Measurements from ENCODE around the gene HLX. TPM values are rescaled to one million over a fixed set of nuclear protein-coding genes. Genes with fewer than 3 reads are reported as not detected.

The HLX gene
- total and polyA plus RNA-seq, 2 of the 13 experiments (the other 11 are each of a cell fraction or from before 2014, with no cell fraction given) = 0.30 to 0.35 TPM

DNA sequence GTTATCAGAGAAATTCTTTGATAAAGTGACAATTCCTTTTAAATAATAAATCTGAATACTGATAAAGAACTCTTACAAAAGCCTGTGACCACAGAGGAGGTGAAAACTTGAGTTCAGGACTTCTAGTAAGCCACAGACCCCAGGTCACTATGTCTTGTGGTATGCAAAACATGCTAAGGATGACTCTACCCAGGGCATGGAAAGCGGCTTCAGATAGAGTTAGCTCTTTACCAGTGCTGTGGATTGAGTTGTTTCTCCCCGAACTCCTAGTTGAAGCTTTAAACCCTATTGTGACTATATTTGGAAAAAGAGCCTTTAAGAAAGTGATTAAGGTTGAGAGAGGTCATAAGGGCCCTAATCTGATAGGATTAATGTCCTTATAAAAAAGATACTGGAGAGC, 42.3 kb downstream of the HLX start:
- ChIA-PET POLR2A (no interaction called here), CTCF (ENCODE audit: low intra/inter-chr PET ratio, low total read pairs) (no interaction called here)
- H3K27ac ChIP-seq (ENCODE audit: extremely low read length, insufficient read depth, low read length) = no peak overlapping the region
- no peak for DNase-seq (ENCODE audit: low spot score)
- no peak overlapping the region for H2AFZ ChIP-seq (ENCODE audit: low read length)
- H3K4me1 ChIP-seq (ENCODE audit: insufficient read depth, low read length) = peaks cover 28% of the 10 kb centered on the region
- H3K4me3 ChIP-seq (replicated peaks in 1 of 3; ENCODE audit: insufficient read depth in 1 of 3, low read depth in 2 of 3, low read length in 3 of 3) = no peak overlapping the region
- BruUV-seq (replicated peaks) = no TSS peak
- H3K4me2 ChIP-seq (ENCODE audit: low read depth, low read length) = 0 out of 2 replicates have a peak overlapping the region, but pooled peaks have one; percentile 35
- WGBS (ENCODE audit: low lambda C conversion rate) = 76% methylated on average over 2 of the region's 2 CpGs
- H3K9ac ChIP-seq (ENCODE audit: insufficient read depth, low read depth, low read length) = no peak overlapping the region
- no peak for FAIRE-seq
- ATAC-seq = no peak
- no peaks in the 10 kb centered on the region for H3K79me2 ChIP-seq (ENCODE audit: insufficient read depth, low read length)
- TF ChIP-seq, protein P1, sequence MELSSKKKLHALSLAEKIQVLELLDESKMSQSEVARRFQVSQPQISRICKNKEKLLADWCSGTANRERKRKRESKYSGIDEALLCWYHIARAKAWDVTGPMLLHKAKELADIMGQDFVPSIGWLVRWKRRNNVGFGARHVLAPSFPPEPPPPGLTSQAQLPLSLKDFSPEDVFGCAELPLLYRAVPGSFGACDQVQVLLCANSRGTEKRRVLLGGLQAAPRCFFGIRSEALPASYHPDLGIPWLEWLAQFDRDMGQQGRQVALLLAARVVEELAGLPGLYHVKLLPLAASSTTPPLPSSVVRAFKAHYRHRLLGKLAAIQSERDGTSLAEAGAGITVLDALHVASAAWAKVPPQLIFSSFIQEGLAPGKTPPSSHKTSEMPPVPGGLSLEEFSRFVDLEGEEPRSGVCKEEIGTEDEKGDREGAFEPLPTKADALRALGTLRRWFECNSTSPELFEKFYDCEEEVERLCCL (CRISPR knock-in tag; IDR thresholded peaks at IDR 0.05; ENCODE audit: borderline replicate concordance) = no peak
- TF ChIP-seq ZKSCAN1 (IDR thresholded peaks at IDR 0.05; ENCODE audit: low read length) (no peak), PTBP1 (IDR thresholded peaks at IDR 0.05; ENCODE audit: low read depth, low read length, poor library complexity, severe bottlenecking) (no peak), EZH2 (conservative IDR thresholded peaks at IDR 0.05; ENCODE audit: low read depth, low read length) (no peak)
- TF ChIP-seq, protein P2, sequence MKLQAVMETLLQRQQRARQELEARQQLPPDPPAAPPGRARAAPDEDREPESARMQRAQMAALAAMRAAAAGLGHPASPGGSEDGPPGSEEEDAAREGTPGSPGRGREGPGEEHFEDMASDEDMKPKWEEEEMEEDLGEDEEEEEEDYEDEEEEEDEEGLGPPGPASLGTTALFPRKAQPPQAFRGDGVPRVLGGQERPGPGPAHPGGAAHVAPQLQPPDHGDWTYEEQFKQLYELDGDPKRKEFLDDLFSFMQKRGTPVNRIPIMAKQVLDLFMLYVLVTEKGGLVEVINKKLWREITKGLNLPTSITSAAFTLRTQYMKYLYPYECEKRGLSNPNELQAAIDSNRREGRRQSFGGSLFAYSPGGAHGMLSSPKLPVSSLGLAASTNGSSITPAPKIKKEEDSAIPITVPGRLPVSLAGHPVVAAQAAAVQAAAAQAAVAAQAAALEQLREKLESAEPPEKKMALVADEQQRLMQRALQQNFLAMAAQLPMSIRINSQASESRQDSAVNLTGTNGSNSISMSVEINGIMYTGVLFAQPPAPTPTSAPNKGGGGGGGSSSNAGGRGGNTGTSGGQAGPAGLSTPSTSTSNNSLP (IDR thresholded peaks at IDR 0.05; ENCODE audit: low read depth, low read length) = no peak
- intact Hi-C loops (cut with micrococcal nuclease; ENCODE audit: unreplicated experiment) (no loop called here), in situ Hi-C loops (cut with HindIII; ENCODE audit: extremely low pct_ligation_motif_present, low pct_unique_long_range_greater_than_20kb) (no loop called here)
- H4K20me1 ChIP-seq (ENCODE audit: insufficient read depth, low read length) = no peaks in the 10 kb centered on the region
- no peaks in the 10 kb centered on the region for H3K9me3 ChIP-seq (ENCODE audit: low read length)
- peaks cover 0 to 2% of the 10 kb centered on the region in 2 experiments; a peak in 1 of 5 replicates for H3K27me3 ChIP-seq (ENCODE audit: control insufficient read depth in 1 of 2, insufficient read depth in 2 of 2, low read length in 2 of 2)
- no peaks in the 10 kb centered on the region for H3K36me3 ChIP-seq (replicated peaks in 1 of 2; ENCODE audit: control insufficient read depth in 1 of 2, insufficient read depth in 2 of 2, low read length in 2 of 2)

All from HepG2 (cell line).